ENCODE data around the gene LIN7B.
A peak's percentile ranks its signal among the peaks of the same experiment; 100 is the strongest.

- no peak for TF ChIP-seq FOXJ3 (CRISPR knock-in tag; IDR thresholded peaks at IDR 0.05)
- TF ChIP-seq ELF1 (IDR thresholded peaks at IDR 0.05) = no peak
- peak; percentile 83 for TF ChIP-seq RAD21 (IDR thresholded peaks at IDR 0.05; ENCODE audit: low read length)
- TF ChIP-seq RFX5 (IDR thresholded peaks at IDR 0.05; ENCODE audit: low read length) = no peak
- peak; percentile 99 for TF ChIP-seq CTCF (IDR thresholded peaks at IDR 0.05)
- no peak for TF ChIP-seq REST (IDR thresholded peaks at IDR 0.05; ENCODE audit: low read depth, low read length)
- TF ChIP-seq EP300 (IDR thresholded peaks at IDR 0.05; ENCODE audit: borderline replicate concordance in 1 of 2, low read depth in 1 of 2, low read length in 1 of 2) = no peak
- TF ChIP-seq TAF1 (IDR thresholded peaks at IDR 0.05; ENCODE audit: borderline replicate concordance, low read depth, low read length) = no peak
Observed at GRCh38 chr19:49097453-49098288, 16.5 kb upstream of the LIN7B start.
